AG10803 (cell line): ENCODE results near the gene SLITRK3.

ENCODE experiments used
- DNase-seq: peaks from one replicate; pipeline ENCODE4 v3.0.0; 2010; ENCODE audit warnings: low read depth
- H3K4me3 ChIP-seq: 2 replicates; pipeline ENCODE4 v1.5.1; 2011; ENCODE audit warnings: mild to moderate bottlenecking, low read length, control low read depth
- TF ChIP-seq, protein P1 (sequence below): conservative IDR thresholded peaks from 2 replicates; pipeline ENCODE4 v1.5.1; 2011; ENCODE audit warnings: mild to moderate bottlenecking, low read length, control low read depth, inconsistent platforms

SLITRK3 gene

DNA sequence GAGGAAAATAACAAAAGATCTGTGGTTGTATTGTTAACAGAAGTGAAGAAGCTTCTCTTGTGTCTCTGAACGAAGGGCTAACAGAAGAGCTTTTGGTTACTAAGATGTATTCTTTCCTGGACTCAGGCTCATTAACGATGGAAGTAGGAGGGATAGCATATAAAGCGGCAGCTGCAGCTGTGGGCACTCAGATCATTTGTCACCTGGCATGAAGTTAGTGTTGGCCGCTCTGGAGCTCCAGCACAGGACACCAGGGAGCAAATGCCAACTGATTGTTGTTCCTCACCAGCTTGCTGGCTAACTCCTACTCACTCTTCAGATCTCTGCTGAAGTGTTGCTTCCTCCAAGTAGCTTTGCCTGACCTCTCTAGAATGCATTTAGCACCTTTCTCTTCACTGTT lies 15.5 kb upstream of the SLITRK3 start:
- TF ChIP-seq, protein P1, sequence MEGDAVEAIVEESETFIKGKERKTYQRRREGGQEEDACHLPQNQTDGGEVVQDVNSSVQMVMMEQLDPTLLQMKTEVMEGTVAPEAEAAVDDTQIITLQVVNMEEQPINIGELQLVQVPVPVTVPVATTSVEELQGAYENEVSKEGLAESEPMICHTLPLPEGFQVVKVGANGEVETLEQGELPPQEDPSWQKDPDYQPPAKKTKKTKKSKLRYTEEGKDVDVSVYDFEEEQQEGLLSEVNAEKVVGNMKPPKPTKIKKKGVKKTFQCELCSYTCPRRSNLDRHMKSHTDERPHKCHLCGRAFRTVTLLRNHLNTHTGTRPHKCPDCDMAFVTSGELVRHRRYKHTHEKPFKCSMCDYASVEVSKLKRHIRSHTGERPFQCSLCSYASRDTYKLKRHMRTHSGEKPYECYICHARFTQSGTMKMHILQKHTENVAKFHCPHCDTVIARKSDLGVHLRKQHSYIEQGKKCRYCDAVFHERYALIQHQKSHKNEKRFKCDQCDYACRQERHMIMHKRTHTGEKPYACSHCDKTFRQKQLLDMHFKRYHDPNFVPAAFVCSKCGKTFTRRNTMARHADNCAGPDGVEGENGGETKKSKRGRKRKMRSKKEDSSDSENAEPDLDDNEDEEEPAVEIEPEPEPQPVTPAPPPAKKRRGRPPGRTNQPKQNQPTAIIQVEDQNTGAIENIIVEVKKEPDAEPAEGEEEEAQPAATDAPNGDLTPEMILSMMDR = no peak
- no peak for DNase-seq
- H3K4me3 ChIP-seq = no peak overlapping the region

DNA sequence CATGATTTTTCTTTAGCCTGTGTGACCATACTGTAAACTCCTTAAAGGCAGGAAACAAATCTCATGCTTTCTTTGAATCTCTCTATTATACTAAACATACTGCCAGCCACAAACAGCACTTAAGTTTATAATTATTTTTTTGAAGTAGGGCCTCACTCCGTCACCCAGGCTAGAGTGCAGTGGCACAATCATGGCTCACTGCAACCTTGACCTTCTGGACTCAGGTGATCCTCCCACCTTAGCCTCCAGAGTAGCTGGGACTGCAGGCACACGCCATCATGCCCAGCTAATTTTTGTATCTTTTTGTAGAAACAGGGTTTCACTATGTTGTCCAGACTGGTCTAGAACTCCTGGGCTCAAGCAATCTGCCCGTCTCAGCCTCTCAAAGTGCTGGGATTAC lies 14.5 kb upstream of the SLITRK3 start:
- DNase-seq = no peak
- H3K4me3 ChIP-seq = no peak overlapping the region
- TF ChIP-seq, protein P1 = no peak

DNA sequence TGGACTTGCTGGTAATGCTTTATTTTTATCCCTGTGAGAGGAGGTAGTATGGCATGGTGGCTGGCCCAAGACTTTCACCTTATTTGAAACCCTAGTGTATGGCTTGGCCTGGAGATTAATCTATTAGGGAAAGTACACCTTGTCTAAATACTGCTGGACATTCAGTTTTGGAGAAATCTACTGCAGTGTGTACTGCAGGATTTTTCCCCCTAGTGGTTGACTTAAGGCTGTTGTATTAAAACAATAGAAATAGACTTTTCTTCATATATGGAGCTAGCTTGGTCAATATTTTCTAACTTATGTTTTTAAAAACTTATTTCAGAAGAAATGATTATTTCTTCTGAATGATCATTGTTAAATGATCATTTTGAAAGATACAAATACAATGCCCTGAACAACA lies 13.9 kb upstream of the SLITRK3 start:
- no peak overlapping the region for H3K4me3 ChIP-seq
- no peak for DNase-seq
- TF ChIP-seq, protein P1 = peak; percentile 22; the same call in 1 of the 2 replicates

DNA sequence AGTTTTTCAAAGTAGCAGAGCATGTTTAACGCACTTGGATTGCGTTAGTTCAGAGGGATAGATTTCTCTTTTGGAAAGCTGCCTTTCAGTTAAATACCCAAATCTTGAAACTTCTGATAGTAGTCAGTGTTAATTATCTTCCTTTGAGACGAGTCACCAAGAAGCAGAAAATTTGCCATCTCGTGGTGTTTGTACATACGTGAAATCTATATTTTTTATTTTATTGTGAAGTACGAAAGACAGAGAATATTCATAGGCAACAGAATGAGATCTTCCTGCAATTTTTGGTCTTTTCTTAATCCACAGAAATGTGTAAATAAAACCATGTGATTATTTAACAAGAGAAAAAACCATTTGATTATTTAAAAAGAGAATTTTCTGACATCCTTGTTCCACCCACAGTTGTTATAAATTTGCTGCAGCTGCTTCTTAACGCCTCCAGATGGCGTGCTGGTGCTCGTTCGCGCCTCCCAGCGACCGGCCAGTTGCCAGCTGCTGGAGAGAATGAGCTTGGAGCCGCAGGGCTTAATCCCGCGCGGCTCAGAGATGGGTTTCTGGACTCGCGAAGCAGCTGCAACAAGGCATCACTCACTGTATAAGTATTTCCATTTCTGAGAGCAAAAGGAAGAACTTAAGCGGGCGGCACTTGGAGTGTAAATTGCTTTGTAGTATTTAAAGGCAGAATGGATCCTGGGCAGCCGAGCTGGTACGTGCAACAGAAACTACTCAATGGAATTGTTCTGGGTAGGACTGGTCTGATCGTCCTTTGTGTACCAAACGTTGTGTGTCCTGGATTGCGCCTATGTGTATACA lies 10.5 kb upstream of the SLITRK3 start:
- TF ChIP-seq, protein P1 = peak; percentile 98
- H3K4me3 ChIP-seq = peak overlapping the region; percentile 38

DNA sequence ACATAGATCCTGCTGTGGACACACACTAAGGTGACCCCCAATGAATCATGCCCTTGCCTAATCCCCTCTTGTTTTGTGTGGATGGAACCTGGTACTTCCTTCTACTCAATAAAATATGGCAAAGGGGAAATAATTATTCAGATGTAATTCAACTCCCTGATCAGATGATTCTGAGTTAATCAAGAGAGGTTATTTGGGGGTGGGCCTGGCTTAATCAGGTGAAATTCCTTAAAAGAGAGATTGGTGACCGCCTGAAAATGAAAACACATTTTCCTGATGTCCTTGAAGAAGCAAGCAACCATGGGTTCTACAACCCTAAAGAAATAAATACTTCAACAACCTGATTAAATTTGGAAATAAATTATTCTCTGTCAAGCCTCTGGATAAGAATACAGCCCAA lies 8.3 kb upstream of the SLITRK3 start:
- no peak for DNase-seq
- TF ChIP-seq, protein P1 = no peak

More for the DNA sequence above, 10.5 kb upstream of the SLITRK3 start:
- DNase-seq = peak; percentile 72

DNA sequence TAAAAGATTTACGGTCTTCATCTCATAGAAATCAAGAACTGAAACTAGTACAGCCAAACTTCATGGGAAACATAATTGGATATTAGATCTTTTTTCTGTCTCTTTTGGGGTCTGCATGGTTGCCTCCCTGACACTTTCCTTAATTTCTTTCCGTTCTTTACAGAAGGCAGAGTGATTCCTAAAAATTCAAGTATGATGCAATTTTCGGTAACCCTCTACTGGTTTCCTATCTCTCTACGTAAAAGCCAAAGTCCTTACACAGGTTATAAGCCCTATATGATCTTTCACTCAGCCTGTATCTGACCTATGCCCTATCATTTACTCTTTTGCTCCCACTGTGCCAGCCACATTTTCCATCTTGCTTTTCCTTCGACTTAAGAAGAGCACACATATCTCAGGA lies 6.8 kb upstream of the SLITRK3 start:
- DNase-seq = no peak
- H3K4me3 ChIP-seq = no peak overlapping the region
- TF ChIP-seq, protein P1 = no peak

More for the DNA sequence above, 8.3 kb upstream of the SLITRK3 start:
- H3K4me3 ChIP-seq = no peak overlapping the region

DNA sequence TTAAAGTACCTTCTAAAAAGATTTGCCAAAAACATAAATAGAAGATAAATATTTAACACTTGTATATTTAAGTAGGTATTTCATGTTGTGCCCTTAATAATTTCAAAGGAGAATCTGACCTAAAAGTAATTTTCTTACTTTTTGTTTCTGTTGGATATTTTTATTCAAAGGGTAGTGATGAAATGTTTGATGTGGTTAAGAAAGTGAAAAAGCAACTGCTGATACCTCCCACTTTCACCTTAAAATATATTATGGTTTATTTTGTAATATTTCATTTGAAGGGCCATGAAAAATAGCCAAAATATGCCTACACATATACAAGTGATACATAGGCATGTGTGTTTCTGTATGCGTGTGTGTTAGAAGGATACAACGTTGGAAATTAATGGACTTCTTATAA lies 5.8 kb upstream of the SLITRK3 start:
- TF ChIP-seq, protein P1 = no peak
- no peak for DNase-seq
- H3K4me3 ChIP-seq = no peak overlapping the region
